Stimulated activated naive CD4-positive, alpha-beta T cell (primary cell): Measurements from ENCODE around the gene TRIM59.
A peak's percentile ranks its signal among the peaks of the same experiment; 100 is the strongest.

ENCODE experiments used
- DNase-seq, 6 experiments: peaks; one replicate each; lab custom pipeline; 2025; lab: John Stamatoyannopoulos, UW

TRIM59 gene

DNA sequence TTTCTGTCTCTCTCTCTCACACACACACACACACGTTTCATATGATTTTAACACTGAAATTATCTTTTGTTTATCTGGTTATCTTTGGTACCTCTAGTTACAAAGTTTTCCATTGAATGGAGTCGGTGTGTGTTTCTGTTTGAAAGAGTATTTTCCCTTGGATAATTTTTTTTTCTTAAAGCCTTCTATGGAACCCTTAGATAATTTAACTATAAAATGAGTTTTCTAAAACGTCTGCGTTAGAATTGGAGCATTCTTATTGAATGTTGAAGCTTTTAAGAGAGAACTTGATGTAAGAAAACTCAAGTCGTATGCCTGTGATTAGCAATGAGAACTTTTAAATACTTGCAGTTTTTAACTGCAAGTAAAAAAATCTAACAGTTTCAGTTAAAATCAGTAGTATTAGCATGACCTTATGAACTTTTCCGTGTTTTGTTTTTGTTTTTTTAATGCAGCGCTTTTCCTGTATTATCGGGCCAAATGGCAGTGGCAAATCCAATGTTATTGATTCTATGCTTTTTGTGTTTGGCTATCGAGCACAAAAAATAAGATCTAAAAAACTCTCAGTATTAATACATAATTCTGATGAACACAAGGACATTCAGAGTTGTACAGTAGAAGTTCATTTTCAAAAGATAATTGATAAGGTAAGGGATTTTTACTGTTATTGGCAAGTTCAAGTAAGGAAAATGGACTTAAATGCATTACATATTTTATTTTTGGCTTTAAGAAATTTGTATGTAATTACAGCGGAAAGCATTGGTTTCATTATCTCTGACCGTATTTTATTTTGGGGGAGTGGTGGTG lies 47.2 kb downstream of the TRIM59 start:
- DNase-seq: no peak

- DNase-seq: peak in 2 of 6 experiments; percentile 11 to 17
Observed at GRCh38 chr3:160401291-160402095, 48.1 kb downstream of the TRIM59 start.

DNA sequence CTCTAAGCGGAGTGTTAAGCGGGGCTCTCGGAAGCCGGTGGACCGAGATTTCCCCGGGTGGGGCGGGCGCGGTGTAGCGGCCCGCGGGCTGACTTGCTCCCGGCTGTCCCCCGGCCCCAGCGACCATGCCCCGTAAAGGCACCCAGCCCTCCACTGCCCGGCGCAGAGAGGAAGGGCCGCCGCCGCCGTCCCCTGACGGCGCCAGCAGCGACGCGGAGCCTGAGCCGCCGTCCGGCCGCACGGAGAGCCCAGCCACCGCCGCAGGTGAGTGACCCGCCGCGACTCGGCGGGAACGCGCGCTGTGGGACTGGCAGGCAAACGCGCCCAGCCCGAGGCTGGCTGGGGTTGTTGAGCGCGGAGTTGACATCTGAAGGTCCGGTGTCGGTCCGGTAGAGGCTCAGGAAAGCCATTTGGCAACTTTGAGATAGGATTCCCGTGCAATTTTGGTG lies 48.9 kb downstream of the TRIM59 start:
- peak in 2 of 6 experiments; percentile 12 to 29 for DNase-seq

DNA sequence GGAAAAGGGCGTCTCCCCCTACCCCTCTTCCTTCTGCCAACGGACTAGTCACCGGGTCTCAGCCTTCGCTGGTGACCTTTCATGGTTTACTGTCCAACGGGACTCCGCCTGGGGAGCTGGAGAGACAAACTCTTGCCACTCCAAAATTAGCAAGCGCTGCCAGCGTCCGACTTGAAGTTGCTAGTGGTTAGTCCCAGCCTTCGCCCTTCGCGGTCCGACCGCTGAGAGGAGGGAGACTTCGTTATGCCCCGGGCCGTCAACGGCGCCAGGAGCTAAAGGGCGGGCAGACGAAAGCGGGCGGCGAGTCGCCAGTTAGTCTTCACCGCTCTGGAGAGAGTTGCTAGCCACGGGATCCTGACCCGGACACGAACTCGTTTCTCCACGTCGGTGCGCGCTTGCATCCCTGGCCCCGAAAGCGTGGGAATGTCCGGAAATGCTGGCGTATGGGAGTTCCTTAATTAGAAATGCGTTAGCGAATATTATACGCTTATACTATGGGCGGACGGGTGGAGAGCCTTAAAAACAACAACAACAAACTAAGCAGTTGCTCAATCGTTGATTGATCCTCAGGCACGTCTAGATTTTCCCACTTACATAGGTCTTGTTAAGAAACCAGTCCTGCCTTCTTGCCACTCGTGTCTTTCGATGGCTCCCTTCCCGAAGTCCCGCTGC lies 49.4 kb downstream of the TRIM59 start:
- peak in 5 of 6 experiments; percentile 4 to 69 (median 31) for DNase-seq

GRCh38 chr3:160399125-160400029 lies 50.2 kb downstream of the TRIM59 start, which contains the start of the genes IFT80 and SMC4:
TSS of gene IFT80 (minus strand) at chr3:160399225. CDS start at chr3:160384600, 14,625 bp downstream.
TSS of gene SMC4 (plus strand) at chr3:160399650. CDS start at chr3:160400827, 1,177 bp downstream.
- DNase-seq: peak; percentile 90 to 99 (median 96)

GRCh38 chr3:160398820-160399124 lies 50.8 kb downstream of the TRIM59 start:
- DNase-seq: no peak

GRCh38 chr3:160395297-160395696 lies 54.3 kb downstream of the TRIM59 start:
- DNase-seq: no peak

GRCh38 chr3:160394009-160394392 lies 55.6 kb downstream of the TRIM59 start:
- DNase-seq: no peak

GRCh38 chr3:160393346-160394008 lies 56.1 kb downstream of the TRIM59 start:
- no peak for DNase-seq

DNA sequence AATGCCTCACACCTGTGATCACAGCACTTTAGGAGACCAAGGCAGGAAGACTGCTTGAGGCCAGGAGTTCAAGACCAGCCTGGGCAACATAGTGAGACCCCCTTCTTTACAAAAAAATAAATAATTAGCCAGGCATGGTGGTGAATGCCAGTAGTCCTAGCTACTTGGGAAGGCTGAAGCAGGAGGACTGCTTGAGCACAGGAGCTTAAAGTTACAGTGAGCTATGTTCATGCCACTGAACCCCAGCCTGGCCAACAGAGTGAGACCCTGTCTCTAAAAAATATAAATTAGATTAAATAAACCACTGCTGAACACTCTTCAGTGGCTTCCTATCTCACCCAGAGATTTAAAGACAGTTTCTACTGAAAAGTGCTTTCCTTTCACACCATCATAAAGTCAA lies 56.8 kb downstream of the TRIM59 start:
- DNase-seq: no peak

GRCh38 chr3:160390565-160391138 lies 58.9 kb downstream of the TRIM59 start:
- no peak for DNase-seq
